ENCODE data around the gene KSR1.

- no peak for TF ChIP-seq USF2 (IDR thresholded peaks at IDR 0.05; ENCODE audit: borderline replicate concordance, low read depth, low read length)
- no peak for TF ChIP-seq TCF7 (IDR thresholded peaks at IDR 0.05; ENCODE audit: borderline replicate concordance)
- TF ChIP-seq YBX1 (IDR thresholded peaks at IDR 0.05) = no peak
- no peak for TF ChIP-seq MAX (IDR thresholded peaks at IDR 0.05; ENCODE audit: low read depth, low read length)
- no peak for TF ChIP-seq BCL11A (IDR thresholded peaks at IDR 0.05; ENCODE audit: low read depth, low read length)
- TF ChIP-seq CTCF (IDR thresholded peaks at IDR 0.05 in 2 of 3, conservative IDR thresholded peaks at IDR 0.05 in 1 of 3; ENCODE audit: control insufficient read depth in 2 of 3, extremely low read depth in 1 of 3, insufficient read depth in 1 of 3, low read depth in 3 of 3, low read length in 3 of 3) = no peak
- no peak for TF ChIP-seq BRCA1 (IDR thresholded peaks at IDR 0.05; ENCODE audit: low read depth, low read length)
- no peak for TF ChIP-seq GABPA (IDR thresholded peaks at IDR 0.05; ENCODE audit: low read depth)
- TF ChIP-seq CBX5 (IDR thresholded peaks at IDR 0.05; ENCODE audit: low read depth) = no peak
- TF ChIP-seq MXI1 (IDR thresholded peaks at IDR 0.05; ENCODE audit: low read depth, low read length) = no peak
- TF ChIP-seq FOXK2 (IDR thresholded peaks at IDR 0.05) = no peak
- TF ChIP-seq BACH1 (IDR thresholded peaks at IDR 0.05; ENCODE audit: borderline replicate concordance) = no peak
- TF ChIP-seq STAT1 (conservative IDR thresholded peaks at IDR 0.05) = no peak
- no peak for TF ChIP-seq NR2C1 (IDR thresholded peaks at IDR 0.05)
Measured at GRCh38 chr17:27532269-27533263, 76.3 kb downstream of the KSR1 start.

All from GM12878 (cell line).